ENCODE measurements around the gene KRT36.

Gene KRT36

GRCh38 chr17:41475421-41475820 is 14.3 kb downstream of the KRT36 start:
- no peak for DNase-seq

DNA sequence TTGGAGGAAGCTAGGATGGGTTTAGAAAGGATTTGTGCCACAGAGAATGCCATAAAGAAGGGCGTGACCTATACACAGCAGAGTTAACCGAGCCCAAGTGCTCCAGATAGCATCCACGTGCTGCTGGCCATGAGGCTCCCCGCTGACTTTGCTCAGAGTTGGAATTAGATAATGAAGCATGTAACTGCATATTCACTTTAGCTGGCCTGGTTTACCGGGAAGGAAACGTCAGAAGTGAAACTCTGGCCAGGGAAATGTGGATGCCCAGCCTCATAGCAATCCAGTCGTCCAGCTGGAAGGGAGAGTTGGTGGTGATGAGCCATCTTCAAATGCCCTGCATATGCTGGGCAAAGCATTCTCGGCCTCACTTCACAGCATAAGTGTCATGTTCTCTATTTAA is 14.8 kb downstream of the KRT36 start:
- DNase-seq, result no peak

DNA sequence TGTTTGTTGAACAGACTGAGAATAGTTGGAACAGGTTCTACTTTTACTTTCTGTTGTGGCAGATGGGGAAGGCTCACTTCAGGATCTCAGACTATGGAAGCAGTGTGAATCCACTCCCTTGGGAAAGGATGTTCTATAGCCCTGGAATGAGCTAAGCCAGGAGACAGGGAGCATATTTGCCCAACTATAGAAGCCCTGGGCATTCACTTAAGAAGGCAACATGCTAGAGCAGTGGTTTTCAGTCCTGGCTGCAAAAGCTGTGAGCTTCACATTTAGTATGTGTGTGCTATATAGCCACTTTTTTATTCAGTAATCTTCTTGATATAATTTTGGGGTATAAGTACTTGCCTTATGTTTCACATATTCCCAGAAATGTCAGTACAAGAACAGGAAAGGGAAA is 21.4 kb downstream of the KRT36 start:
- DNase-seq, result no peak

DNA sequence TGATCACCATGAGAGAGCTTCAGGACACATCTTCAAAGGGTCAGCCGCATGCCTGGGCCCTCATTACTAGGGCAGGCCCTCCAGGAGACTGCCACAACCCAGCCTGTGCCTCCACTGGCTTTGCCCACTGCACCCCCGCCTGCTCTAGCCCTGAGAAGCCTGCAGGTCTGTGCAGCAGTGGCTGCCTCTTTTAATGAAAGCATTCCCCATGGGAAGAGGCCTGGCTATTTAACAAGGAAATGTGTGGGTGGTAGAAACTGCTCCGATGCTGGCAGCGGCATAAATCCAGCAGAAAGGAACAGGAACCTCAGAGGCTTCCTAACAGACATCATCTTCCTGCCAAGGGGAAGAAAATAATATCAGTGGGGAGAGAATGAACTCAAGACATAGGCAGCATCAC is 22.1 kb downstream of the KRT36 start:
- no peak for DNase-seq

- DNase-seq, result no peak
Observed at GRCh38 chr17:41466988-41467387, 22.7 kb downstream of the KRT36 start, which contains the start of gene KRT32. Gene KRT32, minus strand, starts transcription at chr17:41467386. Its CDS starts 61 bp downstream, at chr17:41467325.

- peak; percentile 92 for DNase-seq
Observed at GRCh38 chr17:41464682-41465081, 25.0 kb downstream of the KRT36 start.

GRCh38 chr17:41464173-41464572 is 25.5 kb downstream of the KRT36 start:
- DNase-seq, result no peak

GRCh38 chr17:41463746-41464145 is 26.0 kb downstream of the KRT36 start:
- no peak for DNase-seq

GRCh38 chr17:41462705-41463104 is 27.0 kb downstream of the KRT36 start:
- DNase-seq, result no peak

- no peak for DNase-seq
Observed at GRCh38 chr17:41457676-41458075, 32.0 kb downstream of the KRT36 start.

GRCh38 chr17:41456204-41456603 is 33.5 kb downstream of the KRT36 start:
- no peak for DNase-seq

DNA sequence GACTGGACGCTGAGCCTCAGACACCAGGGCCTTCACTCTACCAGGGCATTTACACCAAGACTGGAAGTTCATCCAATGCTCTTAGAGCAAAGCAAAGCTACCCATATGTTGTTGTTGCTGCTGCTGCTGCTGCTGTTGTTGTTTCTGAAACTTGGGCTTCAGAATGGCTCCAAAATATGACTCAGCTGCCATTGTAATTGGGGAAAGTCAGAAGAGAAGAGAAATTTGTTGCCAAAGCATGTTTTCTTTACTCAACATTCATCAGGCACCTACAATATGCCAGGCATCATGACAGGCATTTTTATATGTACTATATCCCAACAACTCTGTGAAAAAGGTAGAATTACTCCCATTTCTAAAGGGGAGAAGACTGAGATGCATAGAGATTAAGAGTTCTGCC is 34.5 kb downstream of the KRT36 start:
- DNase-seq, result no peak

GRCh38 chr17:41453066-41453465 is 36.6 kb downstream of the KRT36 start:
- no peak for DNase-seq

DNA sequence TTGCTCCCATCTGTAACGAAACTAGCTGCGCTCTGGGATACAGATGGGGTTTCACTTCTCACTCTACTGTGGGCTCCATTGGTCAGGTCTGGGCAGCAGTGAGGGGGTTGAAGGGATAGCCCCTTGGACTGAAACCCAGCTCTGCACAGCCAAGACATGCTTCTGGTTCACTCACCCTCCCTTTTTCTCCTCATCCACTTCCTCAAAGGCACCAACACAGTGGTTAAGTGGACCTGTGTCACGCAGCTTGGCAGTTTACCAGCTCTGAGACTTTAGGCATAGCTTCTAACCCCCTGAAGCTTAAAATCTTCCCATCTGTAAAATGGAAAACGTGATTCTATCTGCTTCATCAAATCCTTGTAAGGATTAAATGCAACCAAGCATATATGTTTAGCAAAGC is 37.4 kb downstream of the KRT36 start:
- DNase-seq, result no peak

DNA sequence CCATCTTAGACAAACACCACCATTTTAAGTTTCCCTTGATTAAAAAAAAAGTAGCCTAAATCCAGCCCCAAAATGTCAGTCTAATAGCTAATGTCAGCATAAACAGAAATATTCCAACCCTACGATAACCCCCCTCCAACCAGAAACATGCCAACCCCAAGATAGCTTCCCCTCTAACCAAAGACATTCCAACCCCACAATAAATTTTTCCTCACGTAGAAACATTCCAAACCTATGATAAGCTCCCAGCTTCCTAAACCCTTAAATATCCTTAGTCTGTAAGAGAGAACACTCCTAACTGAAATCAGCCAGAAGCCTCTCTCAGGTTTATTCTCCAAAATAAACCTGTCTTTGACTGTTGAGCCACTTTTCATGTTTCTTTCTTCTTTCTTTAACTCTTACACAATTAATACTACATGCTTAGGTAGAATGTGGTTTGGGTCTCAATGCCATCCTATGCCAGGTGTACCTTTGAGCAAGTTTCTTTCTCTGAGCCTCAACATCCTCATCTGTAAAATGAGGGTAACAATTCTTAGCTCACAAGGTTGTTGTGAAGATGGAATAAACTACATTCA is 38.5 kb downstream of the KRT36 start:
- DNase-seq, result peak; percentile 68

- no peak for DNase-seq
Observed at GRCh38 chr17:41449008-41449407, 40.7 kb downstream of the KRT36 start.

- no peak for DNase-seq
Observed at GRCh38 chr17:41448506-41448905, 41.2 kb downstream of the KRT36 start.

- DNase-seq, result peak; percentile 71
Observed at GRCh38 chr17:41446806-41447205, 42.9 kb downstream of the KRT36 start.

GRCh38 chr17:41444640-41445039 is 45.1 kb downstream of the KRT36 start:
- DNase-seq, result no peak

DNA sequence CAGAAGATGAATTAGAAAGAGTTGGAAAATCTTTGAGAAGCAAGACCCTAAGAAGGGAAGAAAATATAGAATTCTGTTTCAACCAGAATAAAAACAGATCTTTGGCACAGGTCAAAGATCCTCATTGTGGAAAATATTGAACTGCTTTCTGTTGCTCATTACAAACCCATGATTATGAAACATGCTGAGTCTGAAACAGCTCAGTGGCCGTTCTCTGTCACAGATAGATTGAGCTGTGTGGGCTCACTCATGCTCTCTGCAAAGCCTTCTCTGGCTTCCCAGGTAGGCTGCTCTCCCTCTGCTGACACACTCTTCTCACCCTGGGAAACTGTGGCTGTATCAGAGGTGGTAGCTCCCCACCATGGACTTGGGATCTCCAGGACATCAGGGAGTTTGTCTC is 45.5 kb downstream of the KRT36 start:
- no peak for DNase-seq

- peak; percentile 40 for DNase-seq
Observed at GRCh38 chr17:41442739-41443138, 47.0 kb downstream of the KRT36 start.

- no peak for DNase-seq
Observed at GRCh38 chr17:41440531-41441033, 49.1 kb downstream of the KRT36 start, which contains the start of gene KRT38. Gene KRT38, minus strand, starts transcription at chr17:41440983. Its CDS starts 62 bp downstream, at chr17:41440921.

GRCh38 chr17:41439375-41439774 is 50.3 kb downstream of the KRT36 start:
- DNase-seq, result no peak

DNA sequence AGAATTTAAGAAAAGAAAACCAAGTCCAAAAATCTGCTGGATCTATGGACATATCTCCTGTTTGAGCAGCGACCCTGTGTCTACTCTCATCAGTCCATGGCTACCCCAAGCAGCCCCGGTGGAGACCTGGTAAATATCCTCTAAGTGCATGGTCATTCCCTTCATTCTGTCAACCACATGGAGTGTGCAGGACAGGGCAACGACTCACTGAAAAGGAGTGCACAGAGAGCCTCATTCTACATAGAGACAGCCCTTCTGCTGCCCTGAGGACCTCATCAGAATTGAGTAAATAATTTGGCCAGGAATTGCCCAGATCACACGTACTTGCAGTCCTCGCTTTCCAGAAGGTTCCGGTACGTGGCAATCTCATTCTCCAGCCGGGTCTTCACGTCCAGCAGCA is 51.9 kb downstream of the KRT36 start:
- DNase-seq, result no peak

- DNase-seq, result no peak
Observed at GRCh38 chr17:41437254-41437653, 52.5 kb downstream of the KRT36 start.
